Kidney (tissue), 14 donors: Measurements from ENCODE around the gene CCDC169. TPM values are rescaled to one million over a fixed set of nuclear protein-coding genes. Genes with fewer than 3 reads are reported as not detected.
"Not testable (repeated sequence)": the region's sequence is repeated elsewhere in the genome, so short reads cannot be mapped to it uniquely, and the experiment has no call there.

Experiments
- DNase-seq, 5 donors: peaks; one replicate each; pipeline ENCODE4 v3.0.0-alpha.2; 2013 to 2020
- FAIRE-seq: peaks from 2 replicates; lab custom pipeline; 2012; peaks lifted over from hg19 to GRCh38; lab: Jason Lieb, UNC
- H3K27ac ChIP-seq, 2 donors: one replicate each; pipeline ENCODE4 v1.7.0; 2013; ENCODE audit warnings: low read depth in 2 of 2, low read length in 2 of 2, inconsistent platforms in 1 of 2
- H3K27me3 ChIP-seq: one replicate; pipeline ENCODE4 v1.7.1; 2013; ENCODE audit warnings: low read length, inconsistent platforms; ENCODE audit not compliant: control insufficient read depth, insufficient read depth
- H3K36me3 ChIP-seq, 3 donors: one replicate each; pipeline versions ENCODE4 v1.7.0 to v1.7.1; 2013; ENCODE audit warnings: low read length in 3 of 3, control low read depth in 1 of 3, inconsistent platforms in 1 of 3; ENCODE audit not compliant: insufficient read depth in 3 of 3, control insufficient read depth in 2 of 3
- H3K4me1 ChIP-seq, 3 donors: one replicate each; pipeline versions ENCODE4 v1.7.0 to v1.7.1; 2013; ENCODE audit warnings: low read length in 3 of 3, inconsistent platforms in 1 of 3, low read depth in 1 of 3; ENCODE audit not compliant: control insufficient read depth in 2 of 3, insufficient read depth in 2 of 3
- H3K4me3 ChIP-seq, 3 donors: one replicate each; pipeline versions ENCODE4 v1.7.0 to v1.8.1; 2013; ENCODE audit warnings: low read length in 3 of 3, control low read depth in 1 of 3, inconsistent platforms in 1 of 3
- H3K9ac ChIP-seq, 3 donors: one replicate each; pipeline versions ENCODE4 v1.7.0 to v1.7.1; 2013; ENCODE audit warnings: low read length in 3 of 3, control low read depth in 1 of 3, inconsistent platforms in 1 of 3
- H3K9me3 ChIP-seq, 3 donors: one replicate each; pipeline versions ENCODE4 v1.7.0 to v1.7.1; 2013; ENCODE audit warnings: low read length in 3 of 3, control low read depth in 1 of 3, inconsistent platforms in 1 of 3; ENCODE audit not compliant: control insufficient read depth in 2 of 3, insufficient read depth in 1 of 3
- intact Hi-C: fragments of 100-400 bp; cut with DNase I; formaldehyde crosslinking; loops from one replicate; pipeline ENCODE4 v1.11.1; 2022
- polyA plus RNA-seq: library from polyadenylated mRNA; stranded (reverse); fragments of 350-450 nt; fragmentation: Illumina TruSeq; extraction: RNeasy Lipid Tissue Mini Kit (QIAGEN cat#74804); gene quantifications from one replicate; pipeline ENCODE4 v1.2.3, GENCODE V29; 2014; ENCODE audit warnings: low read depth, low replicate concordance; ENCODE audit not compliant: insufficient read depth
- total RNA-seq: library from RNA; stranded (reverse); fragmentation: NEBNext Ultra II Directional; extraction: Animal tissue kit (Norgen Biotek cat#: 25700); gene quantifications from one replicate; pipeline ENCODE4 v1.2.1, GENCODE V29; 2021
- TF ChIP-seq, protein P1 (sequence below): IDR thresholded peaks from 3 replicates; pipeline ENCODE4 v1.5.1; 2012; ENCODE audit warnings: mild to moderate bottlenecking, moderate library complexity, borderline replicate concordance; ENCODE audit not compliant: insufficient read depth; ENCODE audit errors: extremely low read depth
- donor health status: control.
- donor health status: control.
- donor health status: control.
- donor health status: control.
- donor health status: control.
- donor health status: DM: yes; HTN: yes; CAD: no.
- donor health status: Normal renal cell carcinoma (clear cell type).

CCDC169 gene
- total and polyA plus RNA-seq, 2 donors from 2014 or later, result 1.5 to 2.5 TPM

DNA sequence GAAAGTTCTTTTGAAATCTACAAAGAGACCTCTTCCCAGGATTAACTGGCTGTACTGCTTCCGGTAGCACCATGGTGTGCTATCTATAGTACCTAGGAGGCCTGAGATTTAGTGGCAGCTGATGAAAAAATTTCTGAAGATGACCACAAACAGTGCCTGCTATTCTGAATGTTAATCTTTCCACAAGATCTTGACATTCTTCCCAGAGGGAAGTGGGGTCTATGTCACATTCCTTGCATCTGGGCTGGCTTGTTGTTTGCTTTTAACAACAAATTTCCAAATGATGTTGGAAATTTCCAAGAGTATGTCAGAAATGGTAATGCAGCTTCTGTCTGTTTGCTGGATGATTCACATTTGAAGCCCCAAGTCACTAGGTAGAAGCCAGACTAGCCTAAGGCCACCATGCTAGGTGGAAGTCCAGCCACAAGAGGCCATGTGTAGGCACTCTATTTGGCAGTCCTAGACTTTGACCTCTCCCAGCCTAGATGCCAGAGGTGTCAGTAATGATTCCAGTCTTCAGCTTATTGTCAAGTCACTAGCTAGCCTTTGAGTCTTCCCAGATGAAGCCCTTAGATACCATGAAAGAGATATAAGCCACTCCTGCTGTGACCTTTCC lies 26.4 kb upstream of the CCDC169 start:
- no peaks in the 10 kb centered on the region for H3K9me3 ChIP-seq
- H3K36me3 ChIP-seq, result peaks cover 9 to 39% (median 21%) of the 10 kb centered on the region in 3 donors
- no peaks in the 10 kb centered on the region for H3K27me3 ChIP-seq
- FAIRE-seq (no peak), DNase-seq (no peak)
- TF ChIP-seq, protein P1, sequence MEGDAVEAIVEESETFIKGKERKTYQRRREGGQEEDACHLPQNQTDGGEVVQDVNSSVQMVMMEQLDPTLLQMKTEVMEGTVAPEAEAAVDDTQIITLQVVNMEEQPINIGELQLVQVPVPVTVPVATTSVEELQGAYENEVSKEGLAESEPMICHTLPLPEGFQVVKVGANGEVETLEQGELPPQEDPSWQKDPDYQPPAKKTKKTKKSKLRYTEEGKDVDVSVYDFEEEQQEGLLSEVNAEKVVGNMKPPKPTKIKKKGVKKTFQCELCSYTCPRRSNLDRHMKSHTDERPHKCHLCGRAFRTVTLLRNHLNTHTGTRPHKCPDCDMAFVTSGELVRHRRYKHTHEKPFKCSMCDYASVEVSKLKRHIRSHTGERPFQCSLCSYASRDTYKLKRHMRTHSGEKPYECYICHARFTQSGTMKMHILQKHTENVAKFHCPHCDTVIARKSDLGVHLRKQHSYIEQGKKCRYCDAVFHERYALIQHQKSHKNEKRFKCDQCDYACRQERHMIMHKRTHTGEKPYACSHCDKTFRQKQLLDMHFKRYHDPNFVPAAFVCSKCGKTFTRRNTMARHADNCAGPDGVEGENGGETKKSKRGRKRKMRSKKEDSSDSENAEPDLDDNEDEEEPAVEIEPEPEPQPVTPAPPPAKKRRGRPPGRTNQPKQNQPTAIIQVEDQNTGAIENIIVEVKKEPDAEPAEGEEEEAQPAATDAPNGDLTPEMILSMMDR, result no peak
- no peaks in the 10 kb centered on the region for H3K4me1 ChIP-seq
- no peak overlapping the region for H3K27ac ChIP-seq
- intact Hi-C loops, result no loop called here
- no peak overlapping the region for H3K9ac ChIP-seq
- no peak overlapping the region for H3K4me3 ChIP-seq

- Histone ChIP-seq H3K4me1 (no peaks in the 10 kb centered on the region), H3K4me3 (no peak overlapping the region), H3K9ac (no peak overlapping the region), H3K27me3 (no peaks in the 10 kb centered on the region), H3K27ac (no peak overlapping the region), H3K36me3 (peaks cover 9 to 35% (median 21%) of the 10 kb centered on the region in 3 donors), H3K9me3 (no peaks in the 10 kb centered on the region)
- FAIRE-seq, result no peak
- no peak for DNase-seq
- TF ChIP-seq, protein P1, result no peak
- intact Hi-C loops, result no loop called here
These were observed 25.8 kb upstream of the CCDC169 start for GRCh38 chr13:36323408-36323807.

- H3K4me3 ChIP-seq, H3K9me3 ChIP-seq, intact Hi-C loops, DNase-seq, H3K27ac ChIP-seq, H3K4me1 ChIP-seq, FAIRE-seq, H3K27me3 ChIP-seq, H3K9ac ChIP-seq: not testable (repeated sequence)
- peaks cover 2 to 20% (median 15%) of the 10 kb centered on the region in 3 donors for H3K36me3 ChIP-seq
These were observed 22.2 kb upstream of the CCDC169 start for GRCh38 chr13:36319793-36320192.

- intact Hi-C loops, result no loop called here
- no peak overlapping the region for H3K9ac ChIP-seq
- H3K4me3 ChIP-seq, result no peak overlapping the region
- H3K9me3 ChIP-seq, result no peaks in the 10 kb centered on the region
- DNase-seq, result no peak
- H3K36me3 ChIP-seq, result peaks cover 4 to 38% (median 24%) of the 10 kb centered on the region in 3 donors
- no peaks in the 10 kb centered on the region for H3K4me1 ChIP-seq
- no peak overlapping the region for H3K27ac ChIP-seq
- H3K27me3 ChIP-seq, result no peaks in the 10 kb centered on the region
- FAIRE-seq, result no peak
- TF ChIP-seq, protein P1, result no peak
These were observed 15.7 kb upstream of the CCDC169 start for GRCh38 chr13:36313047-36313969.
